Measurements from ENCODE around the gene PHLPP1.

The PHLPP1 gene

DNA sequence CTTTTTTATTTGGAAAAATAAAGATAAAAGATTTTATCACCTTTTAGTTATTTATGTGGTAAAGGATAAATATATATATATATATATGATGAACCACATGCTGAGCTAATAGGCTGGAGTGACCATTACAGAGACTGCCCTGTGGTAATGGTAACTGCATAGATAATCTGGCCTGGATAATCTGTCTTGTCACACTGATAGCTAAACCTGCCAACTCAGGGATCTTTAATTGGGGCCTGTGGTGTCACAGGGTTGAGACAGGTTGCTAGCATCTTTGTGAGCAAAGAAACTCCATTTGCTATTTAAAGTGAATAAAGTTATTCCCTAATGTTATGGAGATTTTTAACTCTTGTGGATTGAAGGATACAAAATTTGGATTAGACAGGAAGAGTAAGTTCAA is 203.0 kb downstream of the PHLPP1 start:
- peak overlapping the region; percentile 61 for H4K91ac ChIP-seq (ENCODE audit: low read length)
- no peaks in the 10 kb centered on the region for H3K9me3 ChIP-seq (ENCODE audit: control insufficient read depth, low read length)
- no peak overlapping the region for H2AFZ ChIP-seq (ENCODE audit: low read depth, low read length)
- H2BK120ac ChIP-seq (ENCODE audit: low read depth, low read length), result no peak overlapping the region
- peaks cover 3 to 11% of the 10 kb centered on the region in 2 experiments for H3K36me3 ChIP-seq (ENCODE audit: control insufficient read depth in 1 of 2, insufficient read depth in 2 of 2, low read depth in 1 of 2, low read length in 2 of 2)
- no peak overlapping the region for H4K8ac ChIP-seq (ENCODE audit: low read length)
- no peaks in the 10 kb centered on the region for H3K4me1 ChIP-seq (ENCODE audit: control insufficient read depth, insufficient read depth, low read depth, low read length)
- H2BK15ac ChIP-seq (ENCODE audit: low read depth, poor library complexity, severe bottlenecking), result no peak overlapping the region
- no peak overlapping the region for H3K4me3 ChIP-seq (ENCODE audit: insufficient read depth in 1 of 2, low read depth in 1 of 2, low read length in 2 of 2)
- H3K23ac ChIP-seq (ENCODE audit: low read length in 2 of 2), result no peak overlapping the region
- no peak overlapping the region for H2BK12ac ChIP-seq (ENCODE audit: low read length in 2 of 2)
- no peak overlapping the region for H3K14ac ChIP-seq (ENCODE audit: low read length in 2 of 2)
- no peak overlapping the region for H3K9ac ChIP-seq (ENCODE audit: low read length)
- H3K4me2 ChIP-seq (ENCODE audit: low read length, poor library complexity, severe bottlenecking), result no peak overlapping the region
- H3K18ac ChIP-seq (ENCODE audit: low read depth in 1 of 2, low read length in 2 of 2), result no peak overlapping the region
- H3K79me1 ChIP-seq (replicated peaks; ENCODE audit: low read length, poor library complexity, severe bottlenecking), result no peaks in the 10 kb centered on the region
- no peak overlapping the region for H3K4ac ChIP-seq (ENCODE audit: low read depth in 1 of 2, low read length in 2 of 2)
- no peak overlapping the region for H3K27ac ChIP-seq (ENCODE audit: low read length, poor library complexity, severe bottlenecking)
- H2AK5ac ChIP-seq (ENCODE audit: low read length, severe bottlenecking), result no peak overlapping the region
- no peak for DNase-seq
- H3K27me3 ChIP-seq (ENCODE audit: control insufficient read depth in 1 of 2, insufficient read depth in 1 of 2, low read length in 2 of 2), result no peaks in the 10 kb centered on the region
- no peak overlapping the region for H2BK5ac ChIP-seq (ENCODE audit: low read depth, low read length, poor library complexity, severe bottlenecking)

DNA sequence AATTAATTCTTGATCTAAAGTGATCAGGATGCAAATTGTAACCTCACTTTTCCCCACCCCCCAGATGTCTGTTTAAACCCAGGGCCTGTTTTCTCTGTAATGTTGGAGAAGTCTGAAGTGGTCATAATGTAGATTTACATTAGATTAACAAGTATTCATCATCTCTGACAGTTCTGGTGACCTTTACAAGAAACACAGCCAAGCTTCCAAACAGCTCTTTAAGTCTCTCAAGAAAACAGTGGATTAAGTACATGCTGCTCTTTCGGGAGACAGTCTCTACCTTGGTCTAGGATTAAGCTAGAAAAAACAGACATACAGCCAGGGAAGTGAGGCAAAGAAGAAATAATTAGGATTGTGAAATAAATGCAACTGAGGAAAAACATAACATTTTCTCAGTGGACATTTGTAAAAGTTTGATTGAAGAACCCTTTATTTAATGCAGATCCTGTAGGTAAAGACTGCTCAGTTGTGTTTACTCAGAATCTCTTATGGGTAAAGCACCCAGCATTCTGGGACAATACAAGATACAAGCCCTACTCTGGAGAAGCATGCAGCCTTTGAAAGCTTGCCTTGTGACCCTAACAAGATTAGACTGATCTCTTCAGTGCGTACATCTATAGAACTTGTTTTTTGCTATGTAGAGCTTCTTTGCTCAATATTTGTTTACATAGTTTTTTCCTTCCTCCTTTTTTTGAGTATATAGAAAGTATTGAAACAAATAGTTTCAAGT is 203.9 kb downstream of the PHLPP1 start:
- no peak overlapping the region for H4K8ac ChIP-seq (ENCODE audit: low read length)
- DNase-seq, result peak; percentile 40
- H2BK15ac ChIP-seq (ENCODE audit: low read depth, poor library complexity, severe bottlenecking), result no peak overlapping the region
- H3K4ac ChIP-seq (ENCODE audit: low read depth in 1 of 2, low read length in 2 of 2), result no peak overlapping the region
- H3K18ac ChIP-seq (ENCODE audit: low read depth in 1 of 2, low read length in 2 of 2), result no peak overlapping the region
- H3K14ac ChIP-seq (ENCODE audit: low read length in 2 of 2), result no peak overlapping the region
- H3K4me3 ChIP-seq (ENCODE audit: insufficient read depth in 1 of 2, low read depth in 1 of 2, low read length in 2 of 2), result no peak overlapping the region
- no peak overlapping the region for H2AK5ac ChIP-seq (ENCODE audit: low read length, severe bottlenecking)
- H3K27me3 ChIP-seq (ENCODE audit: control insufficient read depth in 1 of 2, insufficient read depth in 1 of 2, low read length in 2 of 2), result no peaks in the 10 kb centered on the region
- no peak overlapping the region for H2AFZ ChIP-seq (ENCODE audit: low read depth, low read length)
- no peak overlapping the region for H3K9ac ChIP-seq (ENCODE audit: low read length)
- no peak overlapping the region for H2BK120ac ChIP-seq (ENCODE audit: low read depth, low read length)
- 0% methylated on average over 1 of the region's 2 CpGs for WGBS
- no peak overlapping the region for H3K4me2 ChIP-seq (ENCODE audit: low read length, poor library complexity, severe bottlenecking)
- no peak overlapping the region for H3K23ac ChIP-seq (ENCODE audit: low read length in 2 of 2)
- no peaks in the 10 kb centered on the region for H3K9me3 ChIP-seq (ENCODE audit: control insufficient read depth, low read length)
- no peak overlapping the region for H3K27ac ChIP-seq (ENCODE audit: low read length, poor library complexity, severe bottlenecking)
- H4K91ac ChIP-seq (ENCODE audit: low read length), result no peak overlapping the region
- no peak overlapping the region for H2BK12ac ChIP-seq (ENCODE audit: low read length in 2 of 2)
- H3K79me1 ChIP-seq (replicated peaks; ENCODE audit: low read length, poor library complexity, severe bottlenecking), result no peaks in the 10 kb centered on the region
- H3K36me3 ChIP-seq (ENCODE audit: control insufficient read depth in 1 of 2, insufficient read depth in 2 of 2, low read depth in 1 of 2, low read length in 2 of 2), result peaks cover 3 to 11% of the 10 kb centered on the region in 2 experiments
- no peaks in the 10 kb centered on the region for H3K4me1 ChIP-seq (ENCODE audit: control insufficient read depth, insufficient read depth, low read depth, low read length)
- H2BK5ac ChIP-seq (ENCODE audit: low read depth, low read length, poor library complexity, severe bottlenecking), result no peak overlapping the region

DNA sequence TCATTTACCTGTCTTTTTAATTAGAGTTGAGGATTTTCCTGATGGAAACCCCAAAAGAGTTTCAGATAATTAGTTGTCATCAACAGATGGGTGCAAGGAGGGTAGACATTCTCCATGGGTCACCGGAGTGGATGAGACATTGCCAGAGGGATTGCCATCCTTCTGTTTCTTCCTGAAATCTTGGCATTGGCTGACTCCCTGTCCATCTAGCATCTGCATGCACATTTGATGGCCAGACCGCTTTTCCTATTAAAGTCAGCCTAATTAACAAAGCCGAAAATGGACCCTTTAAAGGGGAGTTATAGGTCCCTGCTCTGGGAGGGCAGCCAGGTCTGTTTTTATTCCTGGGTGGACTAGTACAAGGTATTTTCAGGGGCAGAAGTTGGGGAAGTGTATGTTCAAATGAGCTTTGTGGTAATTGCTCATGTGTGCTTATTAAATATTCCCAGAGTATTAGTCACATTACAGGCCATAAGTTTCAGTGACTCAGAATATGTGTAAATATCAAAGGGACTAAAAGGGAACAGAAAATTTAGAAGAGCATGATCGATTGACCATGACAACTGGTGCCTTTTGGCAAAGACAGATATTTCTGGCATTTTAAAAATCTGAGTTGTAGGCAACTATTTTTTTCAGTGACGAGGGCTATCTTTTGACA is 209.8 kb downstream of the PHLPP1 start:
- Histone ChIP-seq H2AFZ (ENCODE audit: low read depth, low read length) (no peak overlapping the region), H2BK12ac (ENCODE audit: low read length in 2 of 2) (no peak overlapping the region), H3K4me3 (ENCODE audit: insufficient read depth in 1 of 2, low read depth in 1 of 2, low read length in 2 of 2) (no peak overlapping the region), H3K23ac (ENCODE audit: low read length in 2 of 2) (no peak overlapping the region), H3K18ac (ENCODE audit: low read depth in 1 of 2, low read length in 2 of 2) (no peak overlapping the region), H2BK120ac (ENCODE audit: low read depth, low read length) (no peak overlapping the region), H2BK5ac (ENCODE audit: low read depth, low read length, poor library complexity, severe bottlenecking) (no peak overlapping the region), H3K9me3 (ENCODE audit: control insufficient read depth, low read length) (no peaks in the 10 kb centered on the region), H3K9ac (ENCODE audit: low read length) (no peak overlapping the region), H4K8ac (ENCODE audit: low read length) (no peak overlapping the region), H3K27ac (ENCODE audit: low read length, poor library complexity, severe bottlenecking) (no peak overlapping the region), H3K14ac (ENCODE audit: low read length in 2 of 2) (no peak overlapping the region), H3K27me3 (ENCODE audit: control insufficient read depth in 1 of 2, insufficient read depth in 1 of 2, low read length in 2 of 2) (no peaks in the 10 kb centered on the region), H3K79me1 (replicated peaks; ENCODE audit: low read length, poor library complexity, severe bottlenecking) (no peaks in the 10 kb centered on the region), H2BK15ac (ENCODE audit: low read depth, poor library complexity, severe bottlenecking) (no peak overlapping the region), H3K36me3 (ENCODE audit: control insufficient read depth in 1 of 2, insufficient read depth in 2 of 2, low read depth in 1 of 2, low read length in 2 of 2) (peaks cover 0 to 8% of the 10 kb centered on the region in 2 experiments), H3K4ac (ENCODE audit: low read depth in 1 of 2, low read length in 2 of 2) (no peak overlapping the region), H2AK5ac (ENCODE audit: low read length, severe bottlenecking) (no peak overlapping the region), H3K4me2 (ENCODE audit: low read length, poor library complexity, severe bottlenecking) (no peak overlapping the region), H3K4me1 (ENCODE audit: control insufficient read depth, insufficient read depth, low read depth, low read length) (no peaks in the 10 kb centered on the region), H4K91ac (ENCODE audit: low read length) (no peak overlapping the region)
- 95% methylated on average over 5 of the region's 5 CpGs for WGBS
- no peak for DNase-seq

DNA sequence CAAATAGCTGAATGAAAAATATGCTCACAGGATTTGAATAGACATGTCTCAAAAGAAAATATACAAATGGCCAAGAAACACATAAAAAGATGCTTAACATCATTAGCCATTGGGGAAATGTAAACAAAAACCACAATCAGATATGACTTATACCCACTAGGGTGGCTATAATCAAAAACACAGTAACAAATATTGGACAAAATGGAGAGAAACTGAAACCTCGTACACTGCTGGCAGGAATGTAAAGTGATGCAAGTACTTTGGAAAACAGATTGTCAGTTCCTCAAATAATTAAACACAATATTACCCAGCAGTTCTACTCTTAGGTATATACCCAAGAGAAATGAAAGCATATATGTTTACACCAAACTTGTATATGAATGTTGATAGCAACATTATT is 213.0 kb downstream of the PHLPP1 start:
- no peaks in the 10 kb centered on the region for H3K36me3 ChIP-seq (ENCODE audit: control insufficient read depth in 1 of 2, insufficient read depth in 2 of 2, low read depth in 1 of 2, low read length in 2 of 2)
- H2AFZ ChIP-seq (ENCODE audit: low read depth, low read length), result no peak overlapping the region
- H3K4me2 ChIP-seq (ENCODE audit: low read length, poor library complexity, severe bottlenecking), result no peak overlapping the region
- H3K4me1 ChIP-seq (ENCODE audit: control insufficient read depth, insufficient read depth, low read depth, low read length), result no peaks in the 10 kb centered on the region
- no peak overlapping the region for H3K23ac ChIP-seq (ENCODE audit: low read length in 2 of 2)
- H4K8ac ChIP-seq (ENCODE audit: low read length), result no peak overlapping the region
- H2BK12ac ChIP-seq (ENCODE audit: low read length in 2 of 2), result no peak overlapping the region
- no peak overlapping the region for H3K4ac ChIP-seq (ENCODE audit: low read depth in 1 of 2, low read length in 2 of 2)
- no peak overlapping the region for H3K27ac ChIP-seq (ENCODE audit: low read length, poor library complexity, severe bottlenecking)
- peak; percentile 68 for DNase-seq
- H4K91ac ChIP-seq (ENCODE audit: low read length), result no peak overlapping the region
- no peak overlapping the region for H2BK120ac ChIP-seq (ENCODE audit: low read depth, low read length)
- WGBS, result no CpG with 5 or more reads among the region's 1 CpG
- H3K9me3 ChIP-seq (ENCODE audit: control insufficient read depth, low read length), result peaks cover 10% of the 10 kb centered on the region
- H3K27me3 ChIP-seq (ENCODE audit: control insufficient read depth in 1 of 2, insufficient read depth in 1 of 2, low read length in 2 of 2), result no peaks in the 10 kb centered on the region
- H2BK5ac ChIP-seq (ENCODE audit: low read depth, low read length, poor library complexity, severe bottlenecking), result no peak overlapping the region
- no peaks in the 10 kb centered on the region for H3K79me1 ChIP-seq (replicated peaks; ENCODE audit: low read length, poor library complexity, severe bottlenecking)
- H3K14ac ChIP-seq (ENCODE audit: low read length in 2 of 2), result no peak overlapping the region
- no peak overlapping the region for H2AK5ac ChIP-seq (ENCODE audit: low read length, severe bottlenecking)
- H2BK15ac ChIP-seq (ENCODE audit: low read depth, poor library complexity, severe bottlenecking), result no peak overlapping the region
- no peak overlapping the region for H3K9ac ChIP-seq (ENCODE audit: low read length)
- H3K4me3 ChIP-seq (ENCODE audit: insufficient read depth in 1 of 2, low read depth in 1 of 2, low read length in 2 of 2), result no peak overlapping the region
- no peak overlapping the region for H3K18ac ChIP-seq (ENCODE audit: low read depth in 1 of 2, low read length in 2 of 2)
